OCI-LY1 (cell line): ENCODE results near the gene ACAN.

Experiments used
- H2AFZ ChIP-seq: fragments of 200-600 bp; sonication (generic), shearing (Covaris generic); 2 replicates; pipeline ENCODE4 v1.6.0; 2014; ENCODE audit warnings: antibody characterized with exemption, mild to moderate bottlenecking, low read length
- H3F3A ChIP-seq: fragments of 200-600 bp; sonication (generic), shearing (Covaris generic); 2 replicates; pipeline ENCODE4 v1.6.0; 2014; ENCODE audit warnings: mild to moderate bottlenecking, antibody characterized with exemption, low read length, moderate library complexity; ENCODE audit not compliant: insufficient read depth
- H3K27ac ChIP-seq: fragments of 200-600 bp; sonication (generic); 2 replicates; pipeline ENCODE4 v1.5.1; 2014; ENCODE audit warnings: low read length, mixed run types, mild to moderate bottlenecking, low read depth; ENCODE audit not compliant: poor library complexity, severe bottlenecking
- H3K27me3 ChIP-seq: fragments of 200-600 bp; sonication (generic); 2 replicates; pipeline ENCODE4 v1.6.0; 2014; ENCODE audit warnings: antibody characterized with exemption, mild to moderate bottlenecking, low read length, moderate library complexity; ENCODE audit not compliant: insufficient read depth
- H3K36me3 ChIP-seq: fragments of 200-600 bp; sonication (generic); 2 replicates; pipeline ENCODE4 v1.6.1; 2014; ENCODE audit warnings: mild to moderate bottlenecking, antibody characterized with exemption, low read length, moderate library complexity, mixed read lengths; ENCODE audit not compliant: insufficient read depth
- H3K4me1 ChIP-seq: fragments of 200-600 bp; sonication (generic); 2 replicates; pipeline ENCODE4 v1.5.1; 2014; ENCODE audit warnings: mild to moderate bottlenecking, low read length, moderate library complexity; ENCODE audit not compliant: insufficient read depth, severe bottlenecking
- H3K4me2 ChIP-seq: fragments of 200-600 bp; sonication (generic), shearing (Covaris generic); 2 replicates; pipeline ENCODE4 v1.6.1; 2014; ENCODE audit warnings: low read length
- H3K4me3 ChIP-seq: fragments of 200-600 bp; sonication (generic); 2 replicates; pipeline ENCODE4 v1.5.1; 2014; ENCODE audit warnings: low read length, low read depth, mild to moderate bottlenecking, mixed read lengths; ENCODE audit not compliant: poor library complexity, severe bottlenecking
- H3K79me2 ChIP-seq: fragments of 200-600 bp; shearing (Covaris generic); 2 replicates; pipeline ENCODE4 v1.6.1; 2016; ENCODE audit warnings: mixed run types, low read length, mixed read lengths; ENCODE audit not compliant: insufficient read depth
- H3K9ac ChIP-seq: fragments of 200-600 bp; sonication (generic), shearing (Covaris generic); 2 replicates; pipeline ENCODE4 v1.6.1; 2014; ENCODE audit warnings: mild to moderate bottlenecking, low read length, mixed read lengths
- H3K9me2 ChIP-seq: fragments of 200-600 bp; sonication (generic), shearing (Covaris generic); 2 replicates; pipeline ENCODE4 v1.6.1; 2014; ENCODE audit warnings: low read depth, mild to moderate bottlenecking, low read length, mixed read lengths
- H3K9me3 ChIP-seq: fragments of 200-600 bp; shearing (Covaris generic); 2 replicates; pipeline ENCODE4 v1.6.1; 2014; ENCODE audit warnings: low read length, mixed read lengths
- H4K20me1 ChIP-seq: fragments of 200-600 bp; sonication (generic), shearing (Covaris generic); 2 replicates; pipeline ENCODE4 v1.6.0; 2016; ENCODE audit warnings: mild to moderate bottlenecking, low read length; ENCODE audit not compliant: insufficient read depth
- EZH2 ChIP-seq: fragments of 200-600 bp; sonication (generic), shearing (Covaris generic); IDR thresholded peaks from 2 replicates; pipeline ENCODE4 v1.8.0; 2017; ENCODE audit warnings: borderline replicate concordance, mixed run types, mild to moderate bottlenecking, antibody characterized with exemption, low read length, moderate library complexity, mixed read lengths
- TF ChIP-seq, protein P1 (sequence below): fragments of 200-600 bp; sonication (generic), shearing (Covaris generic); IDR thresholded peaks from 2 replicates; pipeline ENCODE4 v1.5.1; 2017; ENCODE audit warnings: mild to moderate bottlenecking, antibody characterized with exemption, low read length, moderate library complexity, mixed read lengths

Gene ACAN

GRCh38 chr15:88843334-88843733, 40.1 kb downstream of the ACAN start:
- Histone ChIP-seq H3K4me1 (no peaks in the 10 kb centered on the region), H3K36me3 (no peaks in the 10 kb centered on the region), H3K9ac (no peak overlapping the region), H3K4me3 (no peak overlapping the region), H3K9me2 (no peaks in the 10 kb centered on the region), H3K79me2 (no peaks in the 10 kb centered on the region), H3F3A (no peaks in the 10 kb centered on the region), H4K20me1 (no peaks in the 10 kb centered on the region), H3K27ac (no peak overlapping the region), H3K27me3 (no peaks in the 10 kb centered on the region), H2AFZ (no peak overlapping the region), H3K9me3 (no peaks in the 10 kb centered on the region), H3K4me2 (no peak overlapping the region)
- TF ChIP-seq, protein P1, sequence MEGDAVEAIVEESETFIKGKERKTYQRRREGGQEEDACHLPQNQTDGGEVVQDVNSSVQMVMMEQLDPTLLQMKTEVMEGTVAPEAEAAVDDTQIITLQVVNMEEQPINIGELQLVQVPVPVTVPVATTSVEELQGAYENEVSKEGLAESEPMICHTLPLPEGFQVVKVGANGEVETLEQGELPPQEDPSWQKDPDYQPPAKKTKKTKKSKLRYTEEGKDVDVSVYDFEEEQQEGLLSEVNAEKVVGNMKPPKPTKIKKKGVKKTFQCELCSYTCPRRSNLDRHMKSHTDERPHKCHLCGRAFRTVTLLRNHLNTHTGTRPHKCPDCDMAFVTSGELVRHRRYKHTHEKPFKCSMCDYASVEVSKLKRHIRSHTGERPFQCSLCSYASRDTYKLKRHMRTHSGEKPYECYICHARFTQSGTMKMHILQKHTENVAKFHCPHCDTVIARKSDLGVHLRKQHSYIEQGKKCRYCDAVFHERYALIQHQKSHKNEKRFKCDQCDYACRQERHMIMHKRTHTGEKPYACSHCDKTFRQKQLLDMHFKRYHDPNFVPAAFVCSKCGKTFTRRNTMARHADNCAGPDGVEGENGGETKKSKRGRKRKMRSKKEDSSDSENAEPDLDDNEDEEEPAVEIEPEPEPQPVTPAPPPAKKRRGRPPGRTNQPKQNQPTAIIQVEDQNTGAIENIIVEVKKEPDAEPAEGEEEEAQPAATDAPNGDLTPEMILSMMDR = no peak
- no peak for TF ChIP-seq EZH2

- Histone ChIP-seq H3K9me2 (no peaks in the 10 kb centered on the region), H3K36me3 (no peaks in the 10 kb centered on the region), H2AFZ (no peak overlapping the region), H3K27me3 (no peaks in the 10 kb centered on the region), H3K27ac (no peak overlapping the region), H3K4me1 (no peaks in the 10 kb centered on the region), H3K79me2 (no peaks in the 10 kb centered on the region), H3K9me3 (no peaks in the 10 kb centered on the region), H3K4me2 (no peak overlapping the region), H3K4me3 (no peak overlapping the region), H4K20me1 (no peaks in the 10 kb centered on the region), H3K9ac (no peak overlapping the region), H3F3A (no peaks in the 10 kb centered on the region)
- no peak for TF ChIP-seq EZH2
- TF ChIP-seq, protein P1 = no peak
These were observed 41.6 kb downstream of the ACAN start for GRCh38 chr15:88844749-88845386.

DNA sequence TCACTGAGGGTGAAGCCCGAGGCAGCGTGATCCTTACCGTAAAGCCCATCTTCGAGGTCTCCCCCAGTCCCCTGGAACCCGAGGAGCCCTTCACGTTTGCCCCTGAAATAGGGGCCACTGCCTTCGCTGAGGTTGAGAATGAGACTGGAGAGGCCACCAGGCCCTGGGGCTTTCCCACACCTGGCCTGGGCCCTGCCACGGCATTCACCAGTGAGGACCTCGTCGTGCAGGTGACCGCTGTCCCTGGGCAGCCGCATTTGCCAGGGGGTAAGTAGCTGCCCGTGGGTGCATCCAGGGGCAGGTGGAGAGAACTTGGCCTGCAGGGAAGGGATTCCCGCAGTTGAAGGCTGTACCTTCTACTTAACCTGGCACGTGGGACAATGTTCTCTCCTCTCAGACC, 42.4 kb downstream of the ACAN start:
- Histone ChIP-seq H3K27ac (no peak overlapping the region), H3K4me3 (no peak overlapping the region), H3K9me3 (no peaks in the 10 kb centered on the region), H3K9ac (no peak overlapping the region), H2AFZ (no peak overlapping the region), H3K79me2 (no peaks in the 10 kb centered on the region), H3K4me2 (no peak overlapping the region), H3F3A (no peaks in the 10 kb centered on the region), H4K20me1 (no peaks in the 10 kb centered on the region), H3K27me3 (no peaks in the 10 kb centered on the region), H3K9me2 (no peaks in the 10 kb centered on the region), H3K4me1 (no peaks in the 10 kb centered on the region), H3K36me3 (no peaks in the 10 kb centered on the region)
- TF ChIP-seq EZH2 = no peak
- TF ChIP-seq, protein P1 = no peak
